Cerebellar cortex (tissue), 1 donor: ENCODE results near the gene SLC22A16.
A peak's percentile ranks its signal among the peaks of the same experiment; 100 is the strongest.

Experiments
- DNase-seq: peaks from one replicate; pipeline ENCODE4 v3.0.0-alpha.2; 2015; ENCODE audit warnings: low spot score

Gene SLC22A16

DNA sequence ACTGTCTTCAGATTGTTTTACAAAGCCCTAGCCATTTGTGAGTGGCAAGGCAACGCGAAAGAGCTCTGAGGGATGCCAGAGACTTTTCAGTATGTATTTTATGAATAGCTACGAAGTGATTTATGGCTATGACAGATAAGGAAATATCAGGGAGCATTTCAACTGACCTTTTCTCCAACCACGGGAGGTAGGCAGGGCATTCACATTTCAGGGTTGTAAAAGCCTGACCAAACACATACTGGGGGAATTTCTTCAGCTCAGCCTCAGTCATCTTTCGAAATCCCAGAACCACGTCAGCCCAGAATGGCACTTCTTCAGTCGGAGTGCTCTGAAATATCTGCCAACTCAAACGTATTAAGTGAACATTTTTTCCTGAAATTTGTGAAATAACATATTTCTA is 71.8 kb downstream of the SLC22A16 start:
- DNase-seq, result no peak

DNA sequence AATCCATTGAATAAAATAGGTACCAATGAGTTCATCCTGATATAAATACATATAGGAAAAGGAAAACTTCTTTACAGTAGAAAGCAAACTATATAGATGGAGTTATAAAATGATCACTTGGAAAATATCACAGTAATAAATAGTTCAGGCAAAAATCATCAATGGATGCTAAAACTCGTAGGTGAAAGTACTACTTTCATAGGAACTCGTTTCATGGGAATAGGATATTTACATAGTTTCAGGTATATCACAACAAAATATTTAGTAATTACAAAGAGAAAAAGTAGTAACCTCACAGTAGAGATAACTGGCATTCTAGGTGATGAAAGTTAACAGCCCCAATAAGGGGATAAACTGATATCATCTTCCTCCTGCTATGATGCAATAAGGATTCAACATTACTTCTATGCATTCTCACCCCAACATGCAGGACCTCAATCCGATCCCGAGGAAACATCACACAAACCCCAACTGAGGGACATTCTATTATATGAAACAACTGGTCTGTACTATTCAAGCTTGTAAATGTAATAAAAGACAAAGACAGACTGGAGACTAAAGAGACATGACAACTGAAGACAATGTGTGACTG is 74.7 kb downstream of the SLC22A16 start:
- no peak for DNase-seq

DNA sequence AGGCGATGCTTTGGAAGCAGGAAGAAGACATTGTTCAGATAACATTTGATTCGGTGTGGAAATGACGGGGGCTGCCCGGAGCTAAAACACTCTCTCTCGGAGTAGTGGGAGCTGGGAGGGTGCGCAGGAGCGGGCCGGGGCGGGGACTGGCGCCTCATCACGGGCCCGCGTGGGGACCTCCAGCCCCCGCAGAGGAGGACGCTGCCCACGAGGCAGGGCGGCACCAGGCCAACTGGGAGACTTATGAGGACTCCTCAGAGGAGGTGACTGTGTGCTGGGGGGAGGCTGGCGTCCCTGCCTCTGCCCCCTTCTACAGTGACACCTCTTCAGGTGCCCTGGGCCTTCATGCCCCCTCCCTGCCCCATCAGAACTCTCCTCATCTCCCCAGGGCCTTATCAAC is 76.2 kb downstream of the SLC22A16 start:
- DNase-seq, result no peak

DNA sequence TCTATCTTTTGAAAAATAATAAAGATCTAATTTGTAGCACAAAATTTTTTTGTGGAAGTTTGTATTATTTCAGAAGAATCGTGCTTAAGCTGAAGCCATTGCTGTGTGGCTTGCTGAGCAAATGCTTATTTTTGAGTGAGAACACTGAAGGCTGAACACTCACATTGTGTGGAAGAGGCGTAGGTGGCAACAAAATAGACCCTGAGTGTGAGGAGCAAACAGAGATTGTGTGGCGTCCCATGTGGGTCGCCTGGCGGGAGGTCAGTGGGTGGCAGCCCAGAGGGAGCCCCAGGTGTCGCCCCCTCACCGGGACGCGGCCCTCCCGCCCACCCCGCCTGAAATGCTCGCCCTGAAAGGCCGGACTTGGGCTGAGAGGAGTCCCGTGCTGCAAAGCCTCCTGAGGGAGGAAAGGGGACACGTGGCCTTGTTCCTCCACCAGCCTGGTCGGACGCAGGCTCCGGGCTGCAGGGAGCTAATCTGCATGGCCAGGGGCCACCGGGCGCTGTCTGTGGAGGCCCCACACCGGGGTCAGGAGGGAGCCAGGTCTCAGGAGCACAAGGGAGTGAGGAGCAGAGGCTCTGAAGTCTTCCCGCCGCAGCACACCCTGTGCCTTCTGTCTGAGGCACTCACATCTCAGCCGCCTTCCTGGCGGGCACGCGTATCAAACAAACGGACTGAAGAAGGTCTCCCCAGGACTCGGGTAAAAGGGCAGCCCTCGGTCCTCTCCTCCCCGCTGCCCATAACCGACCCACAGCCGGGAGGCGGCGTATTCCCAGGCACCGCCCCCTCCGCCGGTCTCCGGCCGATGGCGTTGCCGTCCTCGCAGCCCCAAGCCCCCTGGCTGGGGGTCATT is 77.0 kb downstream of the SLC22A16 start:
- no peak for DNase-seq

DNA sequence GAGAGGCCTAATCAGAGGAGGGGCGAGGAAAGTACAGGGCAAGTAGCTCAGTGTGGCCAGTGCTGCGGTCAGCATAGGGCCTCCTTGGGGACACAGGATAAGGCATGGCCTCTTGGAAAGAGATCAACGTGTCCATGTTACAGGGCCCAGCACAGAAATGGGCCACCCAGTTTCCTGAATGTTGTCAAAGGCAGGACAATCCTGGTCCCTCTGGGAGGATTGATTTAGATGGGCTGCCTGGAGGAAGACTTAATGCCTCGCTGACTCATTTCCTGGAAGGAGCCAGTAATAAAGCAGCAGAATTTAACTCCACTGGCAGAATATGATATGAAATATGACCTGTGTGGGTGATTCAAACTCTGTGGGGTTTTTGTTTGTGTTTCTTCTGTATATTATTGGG is 77.6 kb downstream of the SLC22A16 start:
- DNase-seq, result no peak

DNA sequence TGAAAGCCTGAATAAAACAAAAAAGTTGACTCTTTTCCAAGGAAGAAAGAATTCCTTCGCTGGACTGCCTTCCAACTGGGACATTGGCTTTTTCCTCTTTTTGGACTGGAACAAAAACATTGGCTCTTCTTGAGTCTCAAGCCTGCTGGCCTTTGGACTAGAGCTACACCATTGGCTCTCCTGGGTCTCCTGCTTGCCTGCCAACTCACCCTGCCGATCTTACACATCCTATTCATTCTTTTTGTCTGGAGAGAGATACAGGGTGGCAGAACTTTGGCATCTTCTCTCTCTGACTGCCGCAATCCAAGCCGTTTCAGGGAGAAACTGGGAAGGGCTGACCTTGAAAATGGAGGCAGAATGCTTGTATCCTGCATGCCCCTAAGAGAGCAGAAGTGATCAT is 81.2 kb downstream of the SLC22A16 start:
- DNase-seq, result peak; percentile 71

DNA sequence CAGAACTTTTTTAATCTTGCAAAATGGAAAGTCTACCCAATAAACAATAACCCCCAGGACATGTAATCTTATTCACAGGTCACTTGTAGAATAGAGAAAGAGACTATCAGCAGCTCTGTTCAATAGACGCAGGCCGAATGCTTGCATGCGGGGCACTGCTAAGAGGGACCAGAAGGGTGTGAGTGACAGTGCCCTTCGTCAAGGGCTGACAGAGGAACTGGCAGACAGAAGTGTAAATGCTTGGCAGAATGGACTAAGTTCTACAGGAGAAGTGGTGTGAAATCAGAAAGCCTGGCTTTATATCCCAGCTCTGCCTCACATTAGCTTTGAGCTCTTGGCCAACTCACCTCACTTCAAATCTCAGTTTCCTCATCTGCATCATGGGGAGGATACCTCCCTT is 82.0 kb downstream of the SLC22A16 start:
- no peak for DNase-seq

DNA sequence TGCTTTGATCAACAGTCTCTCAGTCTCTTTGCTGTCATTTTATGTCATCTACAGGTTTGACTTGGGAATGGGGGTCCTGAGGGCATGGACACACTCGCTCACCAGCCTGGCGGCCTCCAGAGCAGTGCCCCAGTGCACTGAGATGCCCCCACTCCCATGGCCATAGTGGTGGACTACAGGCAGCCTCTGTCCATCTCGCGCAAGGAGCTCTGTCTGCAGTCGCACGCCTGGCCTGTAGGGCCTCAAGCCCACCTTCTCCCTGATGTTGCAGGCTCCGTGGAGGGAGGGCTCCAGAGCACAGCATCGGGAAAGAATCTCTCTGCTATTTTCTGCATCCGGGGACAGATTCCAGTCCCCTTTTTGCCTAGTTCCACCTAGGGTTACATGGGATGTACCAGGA is 83.7 kb downstream of the SLC22A16 start:
- no peak for DNase-seq

DNA sequence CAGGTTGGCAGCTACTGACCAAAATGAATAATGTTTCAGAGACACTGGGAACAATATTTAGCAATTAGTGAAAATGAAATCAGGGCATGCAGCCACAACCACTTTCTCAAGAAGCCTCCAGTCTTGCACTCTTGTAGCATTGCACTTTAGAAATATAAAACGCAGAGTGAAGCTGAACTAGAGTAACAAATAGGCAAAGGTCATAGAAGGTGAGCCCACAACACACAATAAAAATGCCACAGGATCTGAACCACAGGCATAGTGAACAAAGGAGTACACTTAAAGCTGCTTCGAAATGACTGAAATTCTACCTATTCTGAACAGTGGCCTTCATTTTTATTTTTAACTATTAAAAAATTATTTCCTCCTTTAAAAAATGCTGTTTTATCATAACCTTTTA is 86.0 kb downstream of the SLC22A16 start:
- DNase-seq, result no peak

DNA sequence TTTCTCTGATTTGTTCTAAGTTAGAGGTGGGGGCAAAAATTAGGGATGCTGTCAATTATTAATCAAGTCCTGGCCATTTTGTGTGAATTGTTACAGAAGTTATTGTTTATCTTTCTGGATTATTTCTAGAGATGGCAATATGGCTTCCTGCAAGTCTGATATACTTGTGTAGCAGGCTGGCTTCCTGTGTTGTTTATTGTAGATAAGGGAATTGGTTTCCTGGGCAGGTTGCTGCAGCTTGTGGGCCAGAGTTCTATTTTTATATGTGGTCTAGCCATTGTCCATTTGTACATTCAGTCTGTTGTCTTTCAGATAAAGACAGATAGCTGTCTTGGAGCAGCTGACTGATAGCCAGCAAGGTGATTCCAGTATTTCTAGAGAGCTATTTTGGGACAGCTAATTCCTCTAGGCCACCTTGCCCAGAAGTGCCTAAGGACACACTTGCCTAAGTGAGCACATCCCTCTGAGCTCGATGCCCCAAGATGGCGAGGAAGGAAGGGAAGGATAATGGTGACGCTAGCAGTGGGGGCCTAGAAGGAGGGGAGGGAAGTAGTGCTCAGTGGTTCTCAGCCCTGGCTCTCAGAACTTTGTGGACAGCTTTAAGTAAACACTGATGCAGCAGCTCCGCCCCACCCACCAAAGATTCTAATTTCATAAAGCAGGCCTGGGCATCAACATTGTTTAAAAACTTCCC is 86.6 kb downstream of the SLC22A16 start:
- DNase-seq, result no peak

DNA sequence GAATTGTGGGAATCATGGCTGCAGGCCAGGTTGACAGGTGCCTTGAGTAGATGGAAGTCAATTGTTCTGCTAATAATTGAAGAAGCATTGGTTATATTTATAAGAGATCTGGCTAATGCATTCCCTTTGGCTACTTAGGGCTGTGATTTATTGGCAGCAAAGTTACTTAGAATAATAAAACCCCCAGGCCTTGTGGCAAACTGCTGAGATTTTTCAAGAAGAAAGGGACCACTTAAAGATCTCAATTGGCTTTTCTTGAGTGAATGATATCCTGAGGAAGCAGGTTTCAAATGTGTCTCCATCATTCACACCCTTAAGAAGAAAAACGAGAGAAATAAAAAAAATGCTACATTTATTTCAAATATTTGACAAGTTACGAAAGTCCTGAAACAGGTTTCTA is 88.4 kb downstream of the SLC22A16 start:
- DNase-seq, result no peak

DNA sequence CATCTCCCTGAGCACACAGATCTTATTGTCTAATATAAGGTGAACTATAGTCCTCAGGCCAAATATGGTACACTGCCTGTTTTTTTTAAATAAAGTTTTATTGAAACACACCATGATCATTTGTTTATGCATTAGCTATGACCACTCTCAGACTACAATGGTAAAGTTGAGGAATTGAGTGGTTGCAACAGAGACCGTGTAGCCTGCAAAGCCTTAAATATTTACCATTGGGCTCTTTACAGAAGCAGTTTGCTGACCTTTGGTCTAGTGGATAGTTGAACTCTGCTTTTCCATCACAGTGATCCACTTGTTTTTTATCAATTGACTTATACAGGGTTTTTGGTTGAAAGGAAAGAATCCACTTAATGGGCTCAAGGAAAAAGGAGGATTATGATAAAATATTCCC is 91.0 kb downstream of the SLC22A16 start:
- no peak for DNase-seq

DNA sequence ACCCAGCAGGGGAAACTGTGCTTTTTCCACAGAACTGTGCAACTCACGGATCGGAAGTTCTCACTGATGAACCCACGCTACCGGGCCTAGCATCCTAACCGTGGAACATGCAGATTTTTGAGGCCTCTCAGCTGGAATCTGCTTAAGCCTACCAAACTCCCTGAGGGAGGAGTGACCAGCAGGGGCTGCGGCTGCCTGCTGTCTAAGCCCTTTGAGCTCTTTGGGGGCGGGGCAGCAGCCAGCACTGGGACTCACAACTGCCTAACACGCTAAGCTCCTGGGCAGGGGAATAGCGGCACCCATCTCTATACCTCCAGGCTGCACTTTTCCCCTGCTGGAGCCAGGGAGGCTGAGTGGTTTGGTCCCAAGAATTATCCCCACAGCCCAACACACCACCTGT is 97.9 kb downstream of the SLC22A16 start:
- DNase-seq, result no peak
